ENCODE data around the gene CNGA3.

GRCh38 chr2:98380203-98380535, 33.9 kb downstream of the CNGA3 start:
- TF ChIP-seq EZH2phosphoT487 (IDR thresholded peaks at IDR 0.05; ENCODE audit: borderline replicate concordance, low read length): no peak
- TF ChIP-seq CTCF (conservative IDR thresholded peaks at IDR 0.05; ENCODE audit: low read depth, low read length): no peak
- TF ChIP-seq EZH2 (IDR thresholded peaks at IDR 0.05; ENCODE audit: low read length, unreplicated experiment): no peak

Data from PC-3 (cell line).